Measurements from ENCODE around the gene COX5A. TPM values are rescaled to one million over a fixed set of nuclear protein-coding genes. Genes with fewer than 3 reads are reported as not detected.

The COX5A gene
- total and polyA plus RNA-seq, 2 of the 13 experiments (the other 11 are each of a cell fraction or from before 2014, with no cell fraction given) = 158 to 218 TPM

DNA sequence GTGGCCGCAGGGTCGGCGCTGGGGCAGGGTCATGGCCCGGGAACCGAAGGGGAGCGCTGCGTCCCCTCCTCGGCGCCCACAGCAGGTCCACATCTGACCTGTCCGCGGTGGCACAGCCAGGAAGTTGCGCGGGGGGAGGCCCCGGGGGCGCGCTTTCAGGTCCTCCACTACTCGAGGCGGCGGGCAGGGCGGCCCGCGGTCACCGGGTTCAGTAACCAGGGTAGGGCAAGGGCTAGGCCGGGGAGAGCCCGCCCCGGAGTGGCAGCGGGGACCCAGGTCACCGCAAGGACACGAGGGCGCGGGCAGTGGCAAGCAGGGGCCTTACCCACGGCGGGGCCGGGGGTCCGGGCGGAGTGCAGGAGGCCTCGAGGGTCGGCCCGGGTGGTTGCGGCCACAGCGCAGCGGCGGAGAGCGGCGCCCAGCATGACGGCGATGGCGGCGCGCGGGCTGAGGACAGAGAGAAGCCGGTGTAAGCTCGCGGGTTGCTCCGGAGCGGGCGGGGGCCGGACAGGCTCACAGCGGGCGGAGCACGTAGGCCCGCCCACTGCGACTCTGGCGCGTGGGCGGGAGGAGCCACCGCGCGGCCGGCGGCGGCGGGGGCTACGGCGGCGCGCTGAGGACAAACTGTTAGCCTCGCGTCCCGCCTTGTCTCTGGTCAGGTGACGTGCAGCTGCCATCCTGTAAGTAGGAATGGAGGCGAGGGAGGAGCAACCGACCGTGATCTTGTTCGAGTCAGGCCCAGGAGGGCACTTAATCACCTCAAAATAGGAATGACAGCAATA, at the start of gene COX5A (continued):
- TF ChIP-seq NFATC3 (CRISPR knock-in tag; IDR thresholded peaks at IDR 0.05) (no peak), TOPORS (CRISPR knock-in tag; IDR thresholded peaks at IDR 0.05) (no peak; the same call in 1 of the 2 replicates), GTF3A (CRISPR knock-in tag; conservative IDR thresholded peaks at IDR 0.05) (0 out of 2 replicates have a peak, but pooled peaks have one; percentile 52), RBFOX2 (IDR thresholded peaks at IDR 0.05; ENCODE audit: low read depth, low read length) (peak; percentile 98), ONECUT2 (CRISPR knock-in tag; IDR thresholded peaks at IDR 0.05) (no peak), PHF5A (CRISPR knock-in tag; IDR thresholded peaks at IDR 0.05; ENCODE audit: low read depth, unreplicated experiment) (no peak), ZSCAN21 (CRISPR knock-in tag; IDR thresholded peaks at IDR 0.05; ENCODE audit: borderline replicate concordance) (peak; percentile 91; the same call in 1 of the 2 replicates), ZNF10 (CRISPR knock-in tag; IDR thresholded peaks at IDR 0.05; ENCODE audit: borderline replicate concordance, low read depth) (no peak), ZNF768 (CRISPR knock-in tag; IDR thresholded peaks at IDR 0.05) (peak; percentile 57; the same call in 1 of the 2 replicates), TEAD2 (CRISPR knock-in tag; IDR thresholded peaks at IDR 0.05) (no peak), ZBTB42 (CRISPR knock-in tag; IDR thresholded peaks at IDR 0.05) (no peak), HDAC6 (IDR thresholded peaks at IDR 0.05; ENCODE audit: low read depth, low read length) (no peak), CEBPZ (IDR thresholded peaks at IDR 0.05; ENCODE audit: low read length) (no peak), ZNF510 (CRISPR knock-in tag; IDR thresholded peaks at IDR 0.05; ENCODE audit: low read depth) (0 out of 2 replicates have a peak, but pooled peaks have one; percentile 39), ZNF790 (CRISPR knock-in tag; IDR thresholded peaks at IDR 0.05; ENCODE audit: borderline replicate concordance) (peak; percentile 90; the same call in 1 of the 2 replicates), ZNF280B (CRISPR knock-in tag; IDR thresholded peaks at IDR 0.05; ENCODE audit: borderline replicate concordance) (peak; percentile 85; the same call in 1 of the 2 replicates)
- TF ChIP-seq, protein P1, sequence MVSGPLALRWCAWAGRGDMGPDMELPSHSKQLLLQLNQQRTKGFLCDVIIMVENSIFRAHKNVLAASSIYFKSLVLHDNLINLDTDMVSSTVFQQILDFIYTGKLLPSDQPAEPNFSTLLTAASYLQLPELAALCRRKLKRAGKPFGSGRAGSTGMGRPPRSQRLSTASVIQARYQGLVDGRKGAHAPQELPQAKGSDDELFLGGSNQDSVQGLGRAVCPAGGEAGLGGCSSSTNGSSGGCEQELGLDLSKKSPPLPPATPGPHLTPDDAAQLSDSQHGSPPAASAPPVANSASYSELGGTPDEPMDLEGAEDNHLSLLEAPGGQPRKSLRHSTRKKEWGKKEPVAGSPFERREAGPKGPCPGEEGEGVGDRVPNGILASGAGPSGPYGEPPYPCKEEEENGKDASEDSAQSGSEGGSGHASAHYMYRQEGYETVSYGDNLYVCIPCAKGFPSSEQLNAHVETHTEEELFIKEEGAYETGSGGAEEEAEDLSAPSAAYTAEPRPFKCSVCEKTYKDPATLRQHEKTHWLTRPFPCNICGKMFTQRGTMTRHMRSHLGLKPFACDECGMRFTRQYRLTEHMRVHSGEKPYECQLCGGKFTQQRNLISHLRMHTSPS (CRISPR knock-in tag; IDR thresholded peaks at IDR 0.05; ENCODE audit: low read depth) = peak; percentile 73
- TF ChIP-seq, protein P2, sequence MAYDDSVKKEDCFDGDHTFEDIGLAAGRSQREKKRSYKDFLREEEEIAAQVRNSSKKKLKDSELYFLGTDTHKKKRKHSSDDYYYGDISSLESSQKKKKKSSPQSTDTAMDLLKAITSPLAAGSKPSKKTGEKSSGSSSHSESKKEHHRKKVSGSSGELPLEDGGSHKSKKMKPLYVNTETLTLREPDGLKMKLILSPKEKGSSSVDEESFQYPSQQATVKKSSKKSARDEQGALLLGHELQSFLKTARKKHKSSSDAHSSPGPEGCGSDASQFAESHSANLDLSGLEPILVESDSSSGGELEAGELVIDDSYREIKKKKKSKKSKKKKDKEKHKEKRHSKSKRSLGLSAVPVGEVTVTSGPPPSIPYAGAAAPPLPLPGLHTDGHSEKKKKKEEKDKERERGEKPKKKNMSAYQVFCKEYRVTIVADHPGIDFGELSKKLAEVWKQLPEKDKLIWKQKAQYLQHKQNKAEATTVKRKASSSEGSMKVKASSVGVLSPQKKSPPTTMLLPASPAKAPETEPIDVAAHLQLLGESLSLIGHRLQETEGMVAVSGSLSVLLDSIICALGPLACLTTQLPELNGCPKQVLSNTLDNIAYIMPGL (CRISPR knock-in tag; IDR thresholded peaks at IDR 0.05; ENCODE audit: borderline replicate concordance in 1 of 2, low read depth in 1 of 2) = peak; percentile 65 to 96; a peak in 3 of 4 replicates

Measured in HepG2 (cell line).